ENCODE results near the gene MED22. TPM values are rescaled to one million over a fixed set of nuclear protein-coding genes. Genes with fewer than 3 reads are reported as not detected.
"Not testable (repeated sequence)": the region's sequence is repeated elsewhere in the genome, so short reads cannot be mapped to it uniquely, and the experiment has no call there.

Gene MED22
- total RNA-seq, 1 donor from 2014 or later: 49.2 TPM

GRCh38 chr9:133382507-133383141, 34.7 kb upstream of the MED22 start:
- no peak overlapping the region for H3K4me3 Mint-ChIP-seq (ENCODE audit: low read depth)
- peaks cover 7% of the 10 kb centered on the region for H3K4me1 Mint-ChIP-seq (ENCODE audit: low read depth)
- no peak for TF ChIP-seq CTCF (IDR thresholded peaks at IDR 0.05; ENCODE audit: unreplicated experiment)
- DNase-seq (ENCODE audit: low spot score, unreplicated experiment): no peak
- H3K36me3 Mint-ChIP-seq (ENCODE audit: insufficient read depth): no peaks in the 10 kb centered on the region
- H3K27me3 Mint-ChIP-seq: no peaks in the 10 kb centered on the region
- H3K27ac Mint-ChIP-seq: no peak overlapping the region
- no peaks in the 10 kb centered on the region for H3K9me3 Mint-ChIP-seq (ENCODE audit: low read depth)

- Mint-ChIP-seq H3K4me1 (ENCODE audit: low read depth) (peaks cover 7% of the 10 kb centered on the region), H3K4me3 (ENCODE audit: low read depth) (no peak overlapping the region), H3K27me3 (no peaks in the 10 kb centered on the region), H3K36me3 (ENCODE audit: insufficient read depth) (no peaks in the 10 kb centered on the region), H3K27ac (no peak overlapping the region), H3K9me3 (ENCODE audit: low read depth) (no peaks in the 10 kb centered on the region)
- no peak for DNase-seq (ENCODE audit: low spot score, unreplicated experiment)
- TF ChIP-seq CTCF (IDR thresholded peaks at IDR 0.05; ENCODE audit: unreplicated experiment): no peak
These were observed 32.8 kb upstream of the MED22 start for GRCh38 chr9:133380734-133381133.

- no peak for DNase-seq (ENCODE audit: low spot score, unreplicated experiment)
- Mint-ChIP-seq H3K36me3 (ENCODE audit: insufficient read depth) (no peaks in the 10 kb centered on the region), H3K27me3 (no peaks in the 10 kb centered on the region), H3K9me3 (ENCODE audit: low read depth) (no peaks in the 10 kb centered on the region), H3K4me3 (ENCODE audit: low read depth) (no peak overlapping the region), H3K4me1 (ENCODE audit: low read depth) (peaks cover 6% of the 10 kb centered on the region), H3K27ac (no peak overlapping the region)
- TF ChIP-seq CTCF (IDR thresholded peaks at IDR 0.05; ENCODE audit: unreplicated experiment): no peak
These were observed 31.5 kb upstream of the MED22 start for GRCh38 chr9:133379153-133380086.

GRCh38 chr9:133378408-133378962, 30.6 kb upstream of the MED22 start:
- Mint-ChIP-seq H3K27me3 (no peaks in the 10 kb centered on the region), H3K9me3 (ENCODE audit: low read depth) (no peaks in the 10 kb centered on the region), H3K36me3 (ENCODE audit: insufficient read depth) (no peaks in the 10 kb centered on the region), H3K27ac (no peak overlapping the region), H3K4me1 (ENCODE audit: low read depth) (peaks cover 9% of the 10 kb centered on the region), H3K4me3 (ENCODE audit: low read depth) (no peak overlapping the region)
- no peak for DNase-seq (ENCODE audit: low spot score, unreplicated experiment)
- TF ChIP-seq CTCF (IDR thresholded peaks at IDR 0.05; ENCODE audit: unreplicated experiment): no peak

- Mint-ChIP-seq H3K9me3 (ENCODE audit: low read depth) (no peaks in the 10 kb centered on the region), H3K36me3 (ENCODE audit: insufficient read depth) (no peaks in the 10 kb centered on the region), H3K27ac (no peak overlapping the region), H3K27me3 (no peaks in the 10 kb centered on the region), H3K4me1 (ENCODE audit: low read depth) (peaks cover 9% of the 10 kb centered on the region), H3K4me3 (ENCODE audit: low read depth) (no peak overlapping the region)
- no peak for DNase-seq (ENCODE audit: low spot score, unreplicated experiment)
- TF ChIP-seq CTCF (IDR thresholded peaks at IDR 0.05; ENCODE audit: unreplicated experiment): no peak
These were observed 29.8 kb upstream of the MED22 start for GRCh38 chr9:133377721-133378216.

GRCh38 chr9:133377280-133377679, 29.3 kb upstream of the MED22 start:
- not testable (repeated sequence) for H3K27me3 Mint-ChIP-seq; H3K27ac Mint-ChIP-seq; H3K9me3 Mint-ChIP-seq (ENCODE audit: low read depth); H3K4me1 Mint-ChIP-seq (ENCODE audit: low read depth); H3K36me3 Mint-ChIP-seq (ENCODE audit: insufficient read depth); DNase-seq (ENCODE audit: low spot score, unreplicated experiment)
- H3K4me3 Mint-ChIP-seq (ENCODE audit: low read depth): peak overlapping the region; percentile 64

Data from progenitor cell of endocrine pancreas (in vitro differentiated cells).